ENCODE measurements around the gene ORM1. TPM values are rescaled to one million over a fixed set of nuclear protein-coding genes. Genes with fewer than 3 reads are reported as not detected.
"Not testable (repeated sequence)": the region's sequence is repeated elsewhere in the genome, so short reads cannot be mapped to it uniquely, and the experiment has no call there.

The ORM1 gene
- total RNA-seq, 1 experiment from 2014 or later, result 27.5 TPM

DNA sequence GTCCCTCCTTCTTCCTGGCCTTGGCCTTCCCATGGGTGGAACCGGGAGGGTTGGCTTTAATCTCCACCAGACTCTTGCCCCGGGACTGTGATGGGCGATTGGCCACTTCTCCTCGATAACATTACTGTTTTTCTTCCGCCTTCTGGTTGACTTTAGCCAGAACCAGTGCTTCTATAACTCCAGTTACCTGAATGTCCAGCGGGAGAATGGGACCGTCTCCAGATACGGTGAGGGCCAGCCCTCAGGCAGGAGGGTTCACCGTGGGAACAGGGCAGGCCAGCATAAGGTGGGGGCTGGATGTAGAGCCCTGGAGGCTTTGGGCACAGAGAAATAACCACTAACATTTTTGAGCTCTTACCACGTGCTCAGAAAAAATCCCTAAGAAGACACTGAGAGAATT is 7.7 kb downstream of the ORM1 start:
- DNase-seq, result no peak
- H3K36me3 ChIP-seq (ENCODE audit: control insufficient read depth, insufficient read depth, low read length), result no peaks in the 10 kb centered on the region
- TF ChIP-seq, protein P1, sequence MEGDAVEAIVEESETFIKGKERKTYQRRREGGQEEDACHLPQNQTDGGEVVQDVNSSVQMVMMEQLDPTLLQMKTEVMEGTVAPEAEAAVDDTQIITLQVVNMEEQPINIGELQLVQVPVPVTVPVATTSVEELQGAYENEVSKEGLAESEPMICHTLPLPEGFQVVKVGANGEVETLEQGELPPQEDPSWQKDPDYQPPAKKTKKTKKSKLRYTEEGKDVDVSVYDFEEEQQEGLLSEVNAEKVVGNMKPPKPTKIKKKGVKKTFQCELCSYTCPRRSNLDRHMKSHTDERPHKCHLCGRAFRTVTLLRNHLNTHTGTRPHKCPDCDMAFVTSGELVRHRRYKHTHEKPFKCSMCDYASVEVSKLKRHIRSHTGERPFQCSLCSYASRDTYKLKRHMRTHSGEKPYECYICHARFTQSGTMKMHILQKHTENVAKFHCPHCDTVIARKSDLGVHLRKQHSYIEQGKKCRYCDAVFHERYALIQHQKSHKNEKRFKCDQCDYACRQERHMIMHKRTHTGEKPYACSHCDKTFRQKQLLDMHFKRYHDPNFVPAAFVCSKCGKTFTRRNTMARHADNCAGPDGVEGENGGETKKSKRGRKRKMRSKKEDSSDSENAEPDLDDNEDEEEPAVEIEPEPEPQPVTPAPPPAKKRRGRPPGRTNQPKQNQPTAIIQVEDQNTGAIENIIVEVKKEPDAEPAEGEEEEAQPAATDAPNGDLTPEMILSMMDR (IDR thresholded peaks at IDR 0.05; ENCODE audit: insufficient read depth in 1 of 2, low read depth in 1 of 2, low read length in 1 of 2, severe bottlenecking in 1 of 2, unreplicated experiment in 1 of 2), result no peak
- ChIA-PET CTCF (no interaction called here), POLR2A (no interaction called here)
- H3K4me3 ChIP-seq (ENCODE audit: low read depth, low read length), result no peak overlapping the region
- TSS peak; percentile 59 for BruUV-seq (replicated peaks)
- peaks cover 4% of the 10 kb centered on the region; the same call in 1 of the 2 replicates for H3K9me3 ChIP-seq
- no peaks in the 10 kb centered on the region for H3K27me3 ChIP-seq (replicated peaks; ENCODE audit: control insufficient read depth, insufficient read depth, low read length)
- intact Hi-C loops (cut with micrococcal nuclease; ENCODE audit: unreplicated experiment), result no loop called here
- Mint-ChIP-seq H3K27me3 (ENCODE audit: insufficient read depth, unreplicated experiment) (no peaks in the 10 kb centered on the region), H3K27ac (ENCODE audit: unreplicated experiment) (peak overlapping the region; percentile 39), H3K36me3 (ENCODE audit: insufficient read depth, unreplicated experiment) (peaks cover 14% of the 10 kb centered on the region), H3K9me3 (ENCODE audit: unreplicated experiment) (no peaks in the 10 kb centered on the region), H3K4me3 (ENCODE audit: unreplicated experiment) (no peak overlapping the region), H3K4me1 (ENCODE audit: low read depth, unreplicated experiment) (peaks cover 6% of the 10 kb centered on the region)
- H3K4me1 ChIP-seq, result peaks cover 23% of the 10 kb centered on the region

DNA sequence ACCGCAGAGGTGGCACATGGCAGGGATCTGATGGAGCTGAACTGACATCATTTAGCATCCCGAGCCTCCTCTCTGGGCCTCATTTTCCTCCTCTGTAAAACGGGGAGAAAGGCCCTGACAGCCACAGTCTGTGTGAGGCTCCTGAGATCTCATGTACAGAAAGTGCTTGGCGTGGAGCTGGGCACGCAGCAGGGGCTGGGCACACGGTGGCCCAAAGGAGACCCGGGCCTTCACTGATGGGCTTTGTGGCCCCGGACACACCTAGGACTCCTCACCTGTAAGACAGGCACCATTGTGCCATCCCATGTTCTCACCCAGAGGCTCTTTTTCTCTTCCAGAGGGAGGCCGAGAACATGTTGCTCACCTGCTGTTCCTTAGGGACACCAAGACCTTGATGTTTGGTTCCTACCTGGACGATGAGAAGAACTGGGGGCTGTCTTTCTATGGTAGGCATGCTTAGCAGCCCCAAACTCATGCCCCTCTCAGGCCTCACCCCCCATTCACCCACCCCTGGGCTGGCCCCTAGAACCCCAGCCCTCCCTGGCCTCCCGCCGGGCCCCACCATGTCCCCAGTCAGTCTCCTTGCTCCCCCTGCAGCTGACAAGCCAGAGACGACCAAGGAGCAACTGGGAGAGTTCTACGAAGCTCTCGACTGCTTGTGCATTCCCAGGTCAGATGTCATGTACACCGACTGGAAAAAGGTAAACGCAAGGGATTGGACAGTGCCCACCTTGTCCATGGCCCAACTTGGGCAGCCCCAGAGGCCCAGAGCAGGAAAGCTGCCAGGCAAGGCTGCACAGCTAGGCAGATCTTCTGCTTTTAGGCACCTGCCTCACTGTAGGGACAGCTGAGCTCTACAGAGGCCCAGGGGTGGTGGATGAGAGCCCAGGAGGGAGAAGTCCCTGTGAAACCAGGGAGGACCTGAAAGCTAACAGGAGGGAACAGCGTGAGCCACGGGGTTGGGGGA is 8.6 kb downstream of the ORM1 start:
- CTCF ChIA-PET; H3K4me1 Mint-ChIP-seq (ENCODE audit: low read depth, unreplicated experiment); H3K4me3 Mint-ChIP-seq (ENCODE audit: unreplicated experiment); H3K9me3 ChIP-seq; H3K4me3 ChIP-seq (ENCODE audit: low read depth, low read length); POLR2A ChIA-PET; H3K27me3 Mint-ChIP-seq (ENCODE audit: insufficient read depth, unreplicated experiment); H3K9me3 Mint-ChIP-seq (ENCODE audit: unreplicated experiment); H3K27me3 ChIP-seq (replicated peaks; ENCODE audit: control insufficient read depth, insufficient read depth, low read length); DNase-seq; intact Hi-C loops (cut with micrococcal nuclease; ENCODE audit: unreplicated experiment); H3K36me3 ChIP-seq (ENCODE audit: control insufficient read depth, insufficient read depth, low read length); BruUV-seq (replicated peaks): not testable (repeated sequence)
- peaks cover 23% of the 10 kb centered on the region for H3K4me1 ChIP-seq
- H3K27ac Mint-ChIP-seq (ENCODE audit: unreplicated experiment), result peak overlapping the region; percentile 39
- H3K36me3 Mint-ChIP-seq (ENCODE audit: insufficient read depth, unreplicated experiment), result peaks cover 14% of the 10 kb centered on the region

DNA sequence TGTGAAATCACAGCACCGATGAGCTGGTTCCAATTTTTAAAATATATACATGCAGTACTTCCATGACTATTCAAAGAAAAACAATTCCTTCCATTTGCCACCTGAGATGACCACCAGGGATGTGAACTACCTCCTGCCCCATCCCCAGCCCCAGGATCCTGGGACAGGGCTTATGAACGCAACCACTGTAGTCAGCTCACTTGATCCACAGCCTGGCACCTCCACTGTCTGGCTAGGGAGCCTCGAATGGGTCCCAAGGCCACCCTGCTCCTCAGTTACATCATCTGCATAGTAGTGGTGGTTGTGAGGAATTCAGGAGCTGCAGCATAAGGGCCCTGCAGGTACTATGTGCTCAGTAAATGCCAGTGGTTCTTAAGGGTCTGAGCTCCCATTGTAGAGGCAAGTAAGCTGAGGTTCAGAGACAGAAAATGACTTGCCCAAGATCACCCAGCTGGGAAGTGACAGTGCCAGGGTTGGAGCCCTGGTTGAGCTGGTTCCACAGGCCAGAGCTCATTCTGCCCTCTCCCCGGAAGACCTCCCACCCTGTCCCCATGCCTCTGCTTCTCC is 9.7 kb downstream of the ORM1 start:
- H3K4me3 Mint-ChIP-seq (ENCODE audit: unreplicated experiment); H3K9me3 Mint-ChIP-seq (ENCODE audit: unreplicated experiment); H3K36me3 ChIP-seq (ENCODE audit: control insufficient read depth, insufficient read depth, low read length); POLR2A ChIA-PET; intact Hi-C loops (cut with micrococcal nuclease; ENCODE audit: unreplicated experiment); DNase-seq; H3K4me1 Mint-ChIP-seq (ENCODE audit: low read depth, unreplicated experiment); H3K27ac Mint-ChIP-seq (ENCODE audit: unreplicated experiment); H3K9me3 ChIP-seq; H3K4me3 ChIP-seq (ENCODE audit: low read depth, low read length); H3K27me3 ChIP-seq (replicated peaks; ENCODE audit: control insufficient read depth, insufficient read depth, low read length); H3K27me3 Mint-ChIP-seq (ENCODE audit: insufficient read depth, unreplicated experiment); CTCF ChIA-PET: not testable (repeated sequence)
- H3K36me3 Mint-ChIP-seq (ENCODE audit: insufficient read depth, unreplicated experiment), result peaks cover 19% of the 10 kb centered on the region
- BruUV-seq (replicated peaks), result TSS peak; percentile 2
- peaks cover 22% of the 10 kb centered on the region for H3K4me1 ChIP-seq

DNA sequence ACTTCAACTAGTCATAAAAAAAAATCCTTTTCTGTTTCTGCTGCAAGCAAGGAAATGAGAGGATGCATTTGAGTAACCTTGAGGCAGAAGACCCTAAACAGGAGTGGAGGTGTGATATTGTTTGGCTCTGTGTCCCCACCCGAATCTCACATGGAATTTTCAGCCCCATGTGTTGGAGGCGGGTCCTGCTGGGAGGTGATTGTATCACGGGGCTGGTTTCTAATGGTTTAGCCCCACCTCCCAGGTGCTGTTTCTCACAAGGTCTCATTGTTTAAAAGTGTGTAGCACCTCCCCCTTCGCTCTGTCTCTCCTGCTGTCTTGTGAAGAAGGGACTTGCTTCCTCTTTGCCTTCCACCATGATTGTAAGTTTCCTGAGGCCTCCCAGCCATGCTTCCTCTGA is 10.8 kb downstream of the ORM1 start:
- intact Hi-C loops (cut with micrococcal nuclease; ENCODE audit: unreplicated experiment); H3K4me3 Mint-ChIP-seq (ENCODE audit: unreplicated experiment); H3K27ac Mint-ChIP-seq (ENCODE audit: unreplicated experiment); H3K27me3 ChIP-seq (replicated peaks; ENCODE audit: control insufficient read depth, insufficient read depth, low read length); CTCF ChIA-PET; POLR2A ChIA-PET; H3K36me3 ChIP-seq (ENCODE audit: control insufficient read depth, insufficient read depth, low read length); H3K27me3 Mint-ChIP-seq (ENCODE audit: insufficient read depth, unreplicated experiment); H3K9me3 Mint-ChIP-seq (ENCODE audit: unreplicated experiment); H3K4me1 Mint-ChIP-seq (ENCODE audit: low read depth, unreplicated experiment); DNase-seq; H3K4me3 ChIP-seq (ENCODE audit: low read depth, low read length); BruUV-seq (replicated peaks); H3K9me3 ChIP-seq: not testable (repeated sequence)
- H3K36me3 Mint-ChIP-seq (ENCODE audit: insufficient read depth, unreplicated experiment), result peaks cover 19% of the 10 kb centered on the region
- peaks cover 18% of the 10 kb centered on the region for H3K4me1 ChIP-seq

All from Caco-2 (cell line).